K562 (cell line): ENCODE results near the gene CRYBG1. TPM values are rescaled to one million over a fixed set of nuclear protein-coding genes. Genes with fewer than 3 reads are reported as not detected.

ENCODE experiments used
- ATAC-seq: fragments of 200-7000 bp; cut with Tn5 transposase; 3 replicates; pipeline ENCODE4 v1.9.1; 2020; ENCODE audit warnings: moderate library complexity
- BruUV-seq: library from RNA; stranded (reverse); fragments of 400-500 nt; replicated peaks from 2 replicates; lab custom pipeline; 2021; lab: Mats Ljungman, UMichigan
- CTCF ChIA-PET: fragments of 300-600 bp; formaldehyde crosslinking; extraction: SDS; loops from one replicate; lab custom pipeline; 2021; ENCODE audit warnings: low intra/inter-chr PET ratio; lab: Yijun Ruan, JAX
- POLR2A ChIA-PET: fragments of 300-600, 350-650 bp; sonication (Branson Sonifier 250); formaldehyde crosslinking; extraction: SDS; loops from one replicate; lab custom pipeline; 2021; ENCODE audit warnings: antibody characterized with exemption, inconsistent platforms; lab: Yijun Ruan, JAX
- DNase-seq, 4 experiments: peaks; one replicate each; pipeline versions ENCODE4 v3.0.0 to v3.0.0-alpha.2; 2011 to 2018; ENCODE audit warnings: low spot score in 3 of 4, mixed read lengths in 3 of 4; ENCODE audit errors: extremely low read depth in 1 of 4
- FAIRE-seq: peaks from 2 replicates; lab custom pipeline; 2011; peaks lifted over from hg19 to GRCh38; lab: Jason Lieb, UNC
- H2AFZ ChIP-seq: 2 replicates; pipeline ENCODE4 v1.6.0; 2011; ENCODE audit warnings: low read depth, low read length, control low read depth, inconsistent platforms
- H3K27ac ChIP-seq: fragments of 200-600 bp; 3 replicates; pipeline ENCODE4 v1.8.0; 2011; ENCODE audit warnings: low read depth, mild to moderate bottlenecking, control low read depth, inconsistent platforms, low read length, moderate library complexity, mixed read lengths; ENCODE audit errors: extremely low read depth
- H3K27me3 ChIP-seq, 2 experiments: fragments of 300-600 bp in 1 of 2; 2 replicates in 1 of 2; 3 replicates in 1 of 2; pipeline versions ENCODE4 v1.6.0 to v1.8.0; 2011; ENCODE audit warnings: inconsistent platforms in 2 of 2, low read length in 2 of 2, mild to moderate bottlenecking in 1 of 2, mixed read lengths in 1 of 2, moderate library complexity in 1 of 2; ENCODE audit not compliant: control insufficient read depth in 2 of 2, insufficient read depth in 2 of 2
- H3K36me3 ChIP-seq: fragments of 300-600 bp; 3 replicates; pipeline ENCODE4 v1.8.0; 2011; ENCODE audit warnings: mild to moderate bottlenecking, low read length, inconsistent platforms; ENCODE audit not compliant: control insufficient read depth, insufficient read depth
- H3K4me1 ChIP-seq, 2 experiments: fragments of 200-600 bp in 1 of 2; replicated peaks in 1 of 2; 2 replicates in 1 of 2; 3 replicates in 1 of 2; pipeline versions ENCODE4 v1.5.1 to v1.8.0; 2011; ENCODE audit warnings: inconsistent platforms in 2 of 2, low read length in 2 of 2, mild to moderate bottlenecking in 1 of 2, mixed read lengths in 1 of 2, moderate library complexity in 1 of 2; ENCODE audit not compliant: control insufficient read depth in 2 of 2, insufficient read depth in 2 of 2
- H3K4me2 ChIP-seq: 2 replicates; pipeline ENCODE4 v1.6.1; 2011; ENCODE audit warnings: low read length, control low read depth, inconsistent platforms, mixed read lengths; ENCODE audit not compliant: insufficient read depth
- H3K4me3 ChIP-seq: fragments of 200-600 bp; sonication (generic), shearing (Covaris generic); 2 replicates; pipeline ENCODE4 v1.5.1; 2016; ENCODE audit warnings: control low read depth, inconsistent platforms
- H3K79me2 ChIP-seq: fragments of 200-600 bp; 3 replicates; pipeline ENCODE4 v1.8.0; 2011; ENCODE audit warnings: low read length, inconsistent platforms; ENCODE audit not compliant: control insufficient read depth, insufficient read depth
- H3K9ac ChIP-seq, 2 experiments: 2 replicates each; pipeline versions ENCODE4 v1.6.0 to v1.6.1; 2011; ENCODE audit warnings: low read depth in 2 of 2, low read length in 2 of 2, control low read depth in 1 of 2, inconsistent platforms in 1 of 2, mild to moderate bottlenecking in 1 of 2, mixed read lengths in 1 of 2; ENCODE audit not compliant: insufficient read depth in 1 of 2
- H3K9me1 ChIP-seq: one replicate; pipeline ENCODE4 v1.6.0; 2011; ENCODE audit warnings: inconsistent platforms, mild to moderate bottlenecking, low read length, moderate library complexity; ENCODE audit not compliant: control insufficient read depth, insufficient read depth
- H3K9me3 ChIP-seq: replicated peaks from 2 replicates; pipeline ENCODE4 v1.5.1; 2011; ENCODE audit warnings: low read depth, low read length, inconsistent platforms; ENCODE audit not compliant: control insufficient read depth, insufficient read depth
- H4K20me1 ChIP-seq: replicated peaks from 2 replicates; pipeline ENCODE4 v1.6.1; 2011; ENCODE audit warnings: low read length, inconsistent platforms, mixed read lengths; ENCODE audit not compliant: control insufficient read depth, insufficient read depth
- BRD4 ChIP-seq: fragments of 200-600 bp; sonication (generic); IDR thresholded peaks from 2 replicates; pipeline ENCODE4 v1.6.1; 2017; ENCODE audit warnings: inconsistent platforms
- CBX5 ChIP-seq: IDR thresholded peaks from 2 replicates; pipeline ENCODE4 v1.6.1; 2014; ENCODE audit warnings: low read depth, borderline replicate concordance
- CBX8 ChIP-seq: fragments of 200-600 bp; sonication (generic); IDR thresholded peaks from 2 replicates; pipeline ENCODE4 v1.6.1; 2012; ENCODE audit warnings: borderline replicate concordance, mixed run types, low read depth, mild to moderate bottlenecking, moderate library complexity, mixed read lengths, low read length, control low read depth, inconsistent platforms; ENCODE audit not compliant: poor library complexity, severe bottlenecking; ENCODE audit errors: extremely low read depth
- HOMEZ ChIP-seq: fragments of 250-450 bp; sonication (Bioruptor Pico); IDR thresholded peaks from 2 replicates; pipeline ENCODE4 v1.4.0; 2020; ENCODE audit warnings: mild to moderate bottlenecking, moderate library complexity
- JUND ChIP-seq, 2 experiments: IDR thresholded peaks; 2 replicates in 1 of 2; 3 replicates in 1 of 2; pipeline ENCODE4 v1.6.1; 2011; ENCODE audit warnings: borderline replicate concordance in 2 of 2, low read depth in 2 of 2, low read length in 2 of 2, improper control_type of control experiment in 1 of 2, missing biosample characterization in 1 of 2, missing genetic modification characterization in 1 of 2, missing genetic modification reagents in 1 of 2
- KLF16 ChIP-seq: IDR thresholded peaks from 2 replicates; pipeline ENCODE4 v1.6.1; 2016; ENCODE audit warnings: antibody characterized with exemption
- RBM34 ChIP-seq: fragments of 200-400 bp; formaldehyde crosslinking; IDR thresholded peaks from 2 replicates; pipeline ENCODE4 v1.6.1; 2018; ENCODE audit warnings: low read length, borderline replicate concordance; ENCODE audit not compliant: insufficient read depth
- ZNF174 ChIP-seq: fragments of 250-450 bp; sonication (Bioruptor Pico); IDR thresholded peaks from 2 replicates; pipeline ENCODE4 v1.4.0; 2020; ENCODE audit warnings: mild to moderate bottlenecking
- ZNF24 ChIP-seq: fragments of 450-650 bp; IDR thresholded peaks from 2 replicates; pipeline ENCODE4 v1.6.1; 2016
- WGBS: fragments of 100-300 bp; shearing (Covaris generic); methylation state at CpG from one replicate; pipeline ENCODE4 v1.1.6; 2016; ENCODE audit warnings: low coverage, mixed read lengths; ENCODE audit not compliant: insufficient coverage; ENCODE audit errors: missing lambda C conversion rate; 5-methylcytosine and 5-hydroxymethylcytosine counted together
- in situ Hi-C: fragments of 300-500 bp; cut with MboI; formaldehyde crosslinking; loops from 4 replicates; pipeline ENCODE4 v1.15.0; 2018; ENCODE audit warnings: inconsistent platforms, mixed read lengths
- intact Hi-C: fragments of 100-400 bp; cut with micrococcal nuclease; formaldehyde crosslinking; loops from 2 replicates; pipeline ENCODE4 v1.14.2; 2022
- polyA plus RNA-seq, 8 experiments: library from polyadenylated mRNA; depleted of rRNA in 4 of 8; stranded (reverse) in 5 of 8; unstranded in 3 of 8; fragments of >200 nt; fragmentation: Nextera tagmentation in 2 of 8; fragmentation: Illumina TruSeq in 1 of 8; extraction: Ambion mirVana in 2 of 8; extraction: Trizol in 1 of 8; gene quantifications; 2 replicates each; pipeline versions ENCODE4 v1.2.1 to v1.2.3, GENCODE V29; 2011 to 2014; ENCODE audit warnings: inconsistent platforms in 1 of 8, missing spikeins in 1 of 8
- total RNA-seq, 7 experiments: library from RNA; depleted of rRNA in 6 of 7; stranded (reverse); fragments of >200 nt in 6 of 7; fragmentation: Illumina TruSeq in 2 of 7; extraction: Trizol in 2 of 7; gene quantifications; 2 replicates each; pipeline versions ENCODE4 v1.2.1 to v1.2.3, GENCODE V29; 2011 to 2021; ENCODE audit warnings: low replicate concordance in 1 of 7
- TF ChIP-seq, protein P1 (sequence below), 2 experiments: fragments of 450-650 bp in 1 of 2; sonication (generic) in 1 of 2; formaldehyde crosslinking; conservative IDR thresholded peaks; 2 replicates each; pipeline versions ENCODE4 v1.4.0 to v1.8.1; 2020 to 2022; ENCODE audit warnings: mild to moderate bottlenecking in 1 of 2, missing genetic modification reagents in 1 of 2

CRYBG1 gene
- total and polyA plus RNA-seq, 9 of the 15 experiments (the other 6 are each of a cell fraction or from before 2014, with no cell fraction given), result 0.07 to 0.47 (median 0.11) TPM

DNA sequence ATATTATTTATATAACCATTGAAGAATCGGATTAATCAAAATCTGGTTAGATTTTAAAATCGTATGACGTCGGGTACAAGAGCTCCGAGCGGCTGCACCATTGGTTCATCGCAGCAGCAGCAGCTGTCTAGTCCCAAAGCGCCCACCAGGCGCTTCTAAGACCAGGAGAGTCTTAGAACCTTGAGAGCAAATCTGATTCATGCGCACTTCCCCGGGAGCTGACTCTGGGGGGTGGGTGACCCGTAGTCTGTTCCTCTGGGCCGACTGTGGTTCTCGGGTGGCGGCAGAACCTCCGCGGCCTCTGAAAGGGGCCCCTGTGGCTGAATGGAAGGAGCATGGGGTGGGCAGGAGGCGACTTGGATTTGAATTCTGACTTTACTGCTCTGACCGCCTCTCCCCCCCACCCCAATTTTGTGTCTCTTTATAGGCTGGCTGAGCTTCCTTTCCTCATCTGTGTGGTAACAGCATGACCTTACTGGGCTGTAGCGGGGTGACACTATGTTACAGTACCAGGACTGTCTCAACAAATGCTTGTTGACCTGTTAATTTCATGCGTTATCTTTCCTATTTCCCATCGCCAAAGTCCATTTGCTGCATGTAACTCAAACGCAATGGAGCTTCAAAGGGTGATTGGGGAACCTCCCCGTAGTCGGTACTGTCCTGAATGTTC, 149.0 kb downstream of the CRYBG1 start:
- FAIRE-seq (no peak), DNase-seq (no peak), ATAC-seq (no peak)
- Histone ChIP-seq H3K9ac (no peak overlapping the region), H3K36me3 (no peaks in the 10 kb centered on the region), H3K27me3 (peaks cover 40 to 49% of the 10 kb centered on the region in 2 experiments), H3K4me3 (no peak overlapping the region), H2AFZ (no peak overlapping the region), H3K4me2 (no peak overlapping the region), H4K20me1 (no peaks in the 10 kb centered on the region), H3K79me2 (no peaks in the 10 kb centered on the region), H3K9me1 (no peaks in the 10 kb centered on the region), H3K4me1 (peaks cover 0 to 24% of the 10 kb centered on the region in 2 experiments; a peak in 2 of 5 replicates), H3K9me3 (no peaks in the 10 kb centered on the region), H3K27ac (no peak overlapping the region)
- TF ChIP-seq BRD4, result no peak
- no peak for TF ChIP-seq JUND (IDR thresholded peaks at IDR 0.05; ENCODE audit: borderline replicate concordance, low read depth, low read length)
- TF ChIP-seq JUND (tag; IDR thresholded peaks at IDR 0.05; ENCODE audit: borderline replicate concordance, low read depth, low read length), result no peak
- TF ChIP-seq RBM34, result no peak
- no peak for TF ChIP-seq CBX8
- no peak for TF ChIP-seq ZNF174 (CRISPR knock-in tag)
- no peak for TF ChIP-seq KLF16
- TF ChIP-seq CBX5, result no peak
- no peak for TF ChIP-seq ZNF24
- TF ChIP-seq, protein P1, sequence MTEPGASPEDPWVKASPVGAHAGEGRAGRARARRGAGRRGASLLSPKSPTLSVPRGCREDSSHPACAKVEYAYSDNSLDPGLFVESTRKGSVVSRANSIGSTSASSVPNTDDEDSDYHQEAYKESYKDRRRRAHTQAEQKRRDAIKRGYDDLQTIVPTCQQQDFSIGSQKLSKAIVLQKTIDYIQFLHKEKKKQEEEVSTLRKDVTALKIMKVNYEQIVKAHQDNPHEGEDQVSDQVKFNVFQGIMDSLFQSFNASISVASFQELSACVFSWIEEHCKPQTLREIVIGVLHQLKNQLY (CRISPR knock-in tag; conservative IDR thresholded peaks at IDR 0.05), result no peak
- TF ChIP-seq HOMEZ (CRISPR knock-in tag), result no peak
- no TSS peak for BruUV-seq
- ChIA-PET CTCF (no interaction called here), POLR2A (interaction anchor here (0.5 kb wide), 1 partner anchor 27 kb away, joined by 3 read pairs; no protein-coding TSS in a partner anchor)
- 17% methylated on average over 25 of the region's 25 CpGs for WGBS
- intact Hi-C loops, result no loop called here
- in situ Hi-C loops, result no loop called here
